Nephron (organoid): ENCODE data around the gene EXOC5.

Experiments
- H3K27ac Mint-ChIP-seq, 3 experiments: 2 replicates each; pipeline ENCODE4 v1.8.0; 2020; ENCODE audit warnings: mixed read lengths in 3 of 3, mild to moderate bottlenecking in 2 of 3, moderate library complexity in 1 of 3
- H3K27me3 Mint-ChIP-seq: 2 replicates; pipeline ENCODE4 v1.8.0; 2021; ENCODE audit warnings: low read depth, mild to moderate bottlenecking, moderate library complexity, mixed read lengths
- H3K36me3 Mint-ChIP-seq: 2 replicates; pipeline ENCODE4 v1.8.0; 2020; ENCODE audit warnings: low read depth, mixed read lengths
- H3K4me1 Mint-ChIP-seq: 2 replicates; pipeline ENCODE4 v1.8.0; 2020; ENCODE audit warnings: mixed read lengths
- H3K4me3 Mint-ChIP-seq, 3 experiments: 2 replicates each; pipeline ENCODE4 v1.8.0; 2020; ENCODE audit warnings: mild to moderate bottlenecking in 3 of 3, mixed read lengths in 3 of 3, moderate library complexity in 2 of 3
- H3K9me3 Mint-ChIP-seq: 2 replicates; pipeline ENCODE4 v1.8.0; 2020; ENCODE audit warnings: mixed read lengths
- TF ChIP-seq, protein P1 (sequence below), 3 experiments: fragments of 200-600 bp; sonication (generic); IDR thresholded peaks; one replicate each; pipeline ENCODE4 v1.5.0; 2021; ENCODE audit warnings: antibody characterized with exemption in 3 of 3; ENCODE audit not compliant: unreplicated experiment in 3 of 3

The EXOC5 gene, protein sequence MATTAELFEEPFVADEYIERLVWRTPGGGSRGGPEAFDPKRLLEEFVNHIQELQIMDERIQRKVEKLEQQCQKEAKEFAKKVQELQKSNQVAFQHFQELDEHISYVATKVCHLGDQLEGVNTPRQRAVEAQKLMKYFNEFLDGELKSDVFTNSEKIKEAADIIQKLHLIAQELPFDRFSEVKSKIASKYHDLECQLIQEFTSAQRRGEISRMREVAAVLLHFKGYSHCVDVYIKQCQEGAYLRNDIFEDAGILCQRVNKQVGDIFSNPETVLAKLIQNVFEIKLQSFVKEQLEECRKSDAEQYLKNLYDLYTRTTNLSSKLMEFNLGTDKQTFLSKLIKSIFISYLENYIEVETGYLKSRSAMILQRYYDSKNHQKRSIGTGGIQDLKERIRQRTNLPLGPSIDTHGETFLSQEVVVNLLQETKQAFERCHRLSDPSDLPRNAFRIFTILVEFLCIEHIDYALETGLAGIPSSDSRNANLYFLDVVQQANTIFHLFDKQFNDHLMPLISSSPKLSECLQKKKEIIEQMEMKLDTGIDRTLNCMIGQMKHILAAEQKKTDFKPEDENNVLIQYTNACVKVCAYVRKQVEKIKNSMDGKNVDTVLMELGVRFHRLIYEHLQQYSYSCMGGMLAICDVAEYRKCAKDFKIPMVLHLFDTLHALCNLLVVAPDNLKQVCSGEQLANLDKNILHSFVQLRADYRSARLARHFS

DNA sequence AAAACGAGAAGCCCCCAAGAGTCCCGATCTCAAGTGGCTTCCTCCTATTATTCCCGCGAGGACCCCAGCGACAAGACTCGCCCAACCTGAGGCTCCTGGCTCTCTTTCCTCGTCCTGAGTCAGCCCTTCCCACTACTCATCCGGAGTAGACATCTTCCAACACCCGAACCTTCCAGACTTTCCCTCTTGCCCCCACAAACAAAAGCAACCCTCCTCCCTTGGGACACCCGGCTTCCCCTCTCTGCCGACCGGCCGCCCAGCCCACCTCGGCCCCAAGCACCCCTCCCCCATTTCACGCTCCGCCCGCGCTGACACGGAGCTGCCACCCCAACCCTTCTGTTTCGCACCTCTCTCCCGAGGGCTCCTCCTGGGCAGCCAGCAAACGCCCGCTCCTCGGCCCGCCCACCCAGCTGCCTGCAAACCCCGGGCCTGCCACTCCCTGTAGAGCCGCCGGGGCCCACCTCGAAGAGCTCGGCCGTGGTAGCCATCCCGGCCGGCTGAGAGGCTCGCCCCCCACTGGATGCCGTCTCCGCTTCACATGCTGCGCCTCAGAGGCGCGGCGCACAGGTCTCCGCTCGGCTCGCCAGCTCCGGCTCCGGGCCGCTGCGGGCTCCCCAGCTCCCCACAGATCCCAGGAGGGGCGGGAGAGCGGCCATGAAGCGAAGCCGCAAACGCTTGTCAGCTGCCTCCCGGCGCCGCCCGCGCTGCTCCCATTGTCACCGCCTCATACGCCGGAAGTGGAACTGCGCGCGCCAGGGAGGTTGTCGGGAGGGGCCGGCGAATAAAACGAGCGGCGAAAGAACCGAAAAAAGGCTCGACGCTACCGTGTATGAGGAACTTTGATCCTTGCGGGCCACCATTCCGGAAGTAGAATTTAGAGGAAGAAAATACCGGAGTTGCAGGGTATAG is at the start of gene EXOC5, which contains the start of gene AP5M1:
Gene EXOC5 (minus strand): TSS at position 745 of the 909 bp plus-strand sequence. CDS start 257 bp downstream, at position 488.
Gene AP5M1 (plus strand): TSS at position 811 of the 909 bp plus-strand sequence. CDS start 344 bp downstream, outside the sequence.
- peak within 1 kb of the TSS; percentile 99 to 100 (median 100) for H3K27ac Mint-ChIP-seq

DNA sequence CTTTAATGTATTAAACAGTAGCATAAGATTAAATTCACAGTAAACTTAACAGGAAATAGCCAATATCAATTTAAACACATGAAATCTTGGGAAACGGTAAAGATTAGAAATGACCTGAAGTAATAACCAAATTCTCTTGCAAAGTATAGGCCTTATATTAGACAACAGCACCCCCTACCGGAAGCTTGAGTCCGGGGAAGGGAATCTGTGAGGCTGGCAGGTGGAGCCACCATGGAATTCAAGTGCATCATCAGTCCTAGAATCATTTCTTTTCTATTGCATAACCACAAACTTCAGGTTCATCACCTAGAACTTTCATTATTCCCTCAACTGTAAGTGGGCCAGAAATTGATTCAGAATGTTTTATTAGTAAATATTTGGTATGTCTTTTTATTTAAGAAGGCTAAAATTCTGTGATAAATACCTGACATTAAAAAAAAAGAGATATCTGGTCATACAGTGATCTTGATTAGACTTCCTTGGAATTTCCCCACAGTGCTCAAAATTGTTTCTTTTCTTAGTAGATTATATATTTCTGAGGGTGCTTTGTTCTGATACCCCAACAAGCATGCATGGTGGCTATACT is 48.6 kb upstream of the EXOC5 start:
- no peaks in the 10 kb centered on the region for H3K27me3 Mint-ChIP-seq
- H3K4me1 Mint-ChIP-seq: no peaks in the 10 kb centered on the region
- TF ChIP-seq, protein P1, sequence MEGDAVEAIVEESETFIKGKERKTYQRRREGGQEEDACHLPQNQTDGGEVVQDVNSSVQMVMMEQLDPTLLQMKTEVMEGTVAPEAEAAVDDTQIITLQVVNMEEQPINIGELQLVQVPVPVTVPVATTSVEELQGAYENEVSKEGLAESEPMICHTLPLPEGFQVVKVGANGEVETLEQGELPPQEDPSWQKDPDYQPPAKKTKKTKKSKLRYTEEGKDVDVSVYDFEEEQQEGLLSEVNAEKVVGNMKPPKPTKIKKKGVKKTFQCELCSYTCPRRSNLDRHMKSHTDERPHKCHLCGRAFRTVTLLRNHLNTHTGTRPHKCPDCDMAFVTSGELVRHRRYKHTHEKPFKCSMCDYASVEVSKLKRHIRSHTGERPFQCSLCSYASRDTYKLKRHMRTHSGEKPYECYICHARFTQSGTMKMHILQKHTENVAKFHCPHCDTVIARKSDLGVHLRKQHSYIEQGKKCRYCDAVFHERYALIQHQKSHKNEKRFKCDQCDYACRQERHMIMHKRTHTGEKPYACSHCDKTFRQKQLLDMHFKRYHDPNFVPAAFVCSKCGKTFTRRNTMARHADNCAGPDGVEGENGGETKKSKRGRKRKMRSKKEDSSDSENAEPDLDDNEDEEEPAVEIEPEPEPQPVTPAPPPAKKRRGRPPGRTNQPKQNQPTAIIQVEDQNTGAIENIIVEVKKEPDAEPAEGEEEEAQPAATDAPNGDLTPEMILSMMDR (IDR thresholded peaks at IDR 0.05; ENCODE audit: unreplicated experiment in 3 of 3): peak; percentile 82 to 95 (median 89)
- no peak overlapping the region for H3K4me3 Mint-ChIP-seq
- H3K9me3 Mint-ChIP-seq: no peaks in the 10 kb centered on the region
- no peaks in the 10 kb centered on the region for H3K36me3 Mint-ChIP-seq
- no peak overlapping the region for H3K27ac Mint-ChIP-seq

More for the DNA sequence above, at the start of gene EXOC5, which contains the start of gene AP5M1:
- H3K27me3 Mint-ChIP-seq: peaks cover 3% of the 10 kb centered on the region
- no peaks in the 10 kb centered on the region for H3K9me3 Mint-ChIP-seq
- H3K36me3 Mint-ChIP-seq: peaks cover 6% of the 10 kb centered on the region
- peaks cover 53% of the 10 kb centered on the region for H3K4me1 Mint-ChIP-seq
- TF ChIP-seq, protein P1 (IDR thresholded peaks at IDR 0.05; ENCODE audit: unreplicated experiment in 3 of 3): no peak
- peak within 1 kb of the TSS; percentile 98 to 100 (median 100) for H3K4me3 Mint-ChIP-seq

DNA sequence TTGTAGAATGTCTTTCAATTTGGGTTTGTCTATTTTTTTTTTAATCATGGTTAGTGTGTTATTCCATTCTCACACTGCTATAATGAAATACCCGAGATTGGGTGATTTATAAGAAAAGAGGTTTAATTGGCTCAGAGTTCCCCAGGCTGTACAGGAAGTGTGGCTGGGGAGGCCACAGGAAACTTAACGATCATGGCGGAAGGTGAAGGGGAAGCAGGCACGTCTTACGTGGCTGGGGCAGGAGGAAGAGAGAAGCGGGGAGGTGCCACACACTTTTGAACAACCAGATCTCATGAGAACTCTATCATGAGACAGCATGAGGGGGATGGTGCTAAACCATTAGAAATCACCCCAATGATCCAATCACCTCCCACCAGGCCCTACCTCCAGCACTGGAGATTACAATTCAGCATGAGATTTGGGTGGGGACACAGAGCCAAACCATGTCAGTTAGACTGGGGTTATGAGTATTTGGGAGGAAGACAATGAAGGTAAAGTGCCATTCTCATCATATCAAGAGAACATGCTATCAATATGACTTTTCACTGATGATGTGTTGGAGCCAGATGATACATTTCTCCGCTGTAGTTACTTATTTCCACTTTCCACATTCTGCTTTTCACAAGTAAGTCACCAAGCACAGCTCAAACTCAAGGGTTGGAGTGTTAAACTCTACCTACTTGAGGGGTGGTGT is 45.8 kb upstream of the EXOC5 start:
- Mint-ChIP-seq H3K4me1 (no peaks in the 10 kb centered on the region), H3K36me3 (no peaks in the 10 kb centered on the region), H3K4me3 (no peak overlapping the region), H3K27me3 (no peaks in the 10 kb centered on the region), H3K9me3 (no peaks in the 10 kb centered on the region), H3K27ac (no peak overlapping the region)
- TF ChIP-seq, protein P1 (IDR thresholded peaks at IDR 0.05; ENCODE audit: unreplicated experiment in 3 of 3): no peak

DNA sequence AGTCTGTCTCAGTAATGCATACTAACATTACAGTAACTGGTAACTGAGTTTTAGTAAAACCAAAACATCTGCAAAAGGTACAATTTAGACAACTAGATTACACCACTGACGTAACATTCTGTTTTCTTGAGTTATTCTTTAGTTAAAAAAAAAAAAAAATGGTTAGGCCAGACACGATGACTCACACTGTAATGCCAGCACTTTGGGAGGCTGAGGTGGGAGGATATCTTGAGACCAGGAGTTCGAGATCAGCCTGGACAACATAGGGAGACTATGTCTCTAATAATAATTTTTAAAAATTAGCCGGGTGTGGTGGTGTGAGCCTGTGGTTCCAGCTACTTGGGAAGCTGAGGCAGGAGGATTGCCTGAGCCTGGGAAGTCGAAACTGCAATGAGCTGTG is 34.2 kb upstream of the EXOC5 start:
- TF ChIP-seq, protein P1 (IDR thresholded peaks at IDR 0.05; ENCODE audit: unreplicated experiment in 3 of 3): no peak
- H3K27ac Mint-ChIP-seq: no peak overlapping the region
- H3K9me3 Mint-ChIP-seq: no peaks in the 10 kb centered on the region
- H3K4me3 Mint-ChIP-seq: no peak overlapping the region
- peaks cover 15% of the 10 kb centered on the region for H3K4me1 Mint-ChIP-seq
- no peaks in the 10 kb centered on the region for H3K36me3 Mint-ChIP-seq
- H3K27me3 Mint-ChIP-seq: no peaks in the 10 kb centered on the region

DNA sequence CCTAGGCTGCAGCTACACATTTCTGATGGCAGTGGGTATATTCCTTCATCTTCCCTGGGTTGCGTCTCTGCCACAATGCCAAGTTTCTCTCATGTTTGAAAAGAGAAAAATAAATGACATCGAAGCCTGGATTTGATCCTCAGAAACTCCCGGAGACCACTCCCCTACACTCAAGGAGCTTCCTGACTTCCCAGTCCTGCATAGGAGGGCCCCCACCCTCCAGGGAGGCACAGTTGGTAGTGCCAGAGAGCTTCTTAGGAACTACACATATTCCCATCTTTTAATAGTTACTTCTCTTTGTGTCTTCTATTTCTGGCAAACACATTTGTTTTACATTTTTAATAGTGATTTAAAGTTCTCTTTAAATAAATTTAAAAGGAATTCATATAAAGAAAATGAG is 30.8 kb upstream of the EXOC5 start:
- Mint-ChIP-seq H3K36me3 (no peaks in the 10 kb centered on the region), H3K9me3 (no peaks in the 10 kb centered on the region), H3K27ac (no peak overlapping the region), H3K4me1 (peaks cover 27% of the 10 kb centered on the region), H3K4me3 (no peak overlapping the region), H3K27me3 (no peaks in the 10 kb centered on the region)
- TF ChIP-seq, protein P1 (IDR thresholded peaks at IDR 0.05; ENCODE audit: unreplicated experiment in 3 of 3): no peak
